IMR-90 (cell line): ENCODE measurements around the gene IFIT1. TPM values are rescaled to one million over a fixed set of nuclear protein-coding genes. Genes with fewer than 3 reads are reported as not detected.

Experiments used
- ATAC-seq: fragments of 200-7000 bp; cut with Tn5 transposase; 2 replicates; pipeline ENCODE4 v1.9.1; 2020; ENCODE audit warnings: low read depth, mild to moderate bottlenecking, moderate library complexity
- BruUV-seq: library from RNA; stranded (reverse); fragments of 400-500 nt; replicated peaks from 2 replicates; lab custom pipeline; 2021; lab: Mats Ljungman, UMichigan
- CTCF ChIA-PET: fragments of 300-600 bp; formaldehyde crosslinking; extraction: SDS; loops from one replicate; lab custom pipeline; 2021; ENCODE audit warnings: antibody characterized with exemption; lab: Yijun Ruan, JAX
- POLR2A ChIA-PET: fragments of 300-600 bp; sonication (Branson Sonifier 250); formaldehyde crosslinking; loops from one replicate; lab custom pipeline; 2022; ENCODE audit warnings: antibody characterized with exemption; ENCODE audit not compliant: unreplicated experiment; lab: Charles Lee
- DNase-seq: peaks from one replicate; pipeline ENCODE4 v3.0.0; 2013
- H2AFZ ChIP-seq: replicated peaks from 2 replicates; pipeline ENCODE3; 2013; ENCODE audit warnings: low read length, mild to moderate bottlenecking; ENCODE audit not compliant: poor library complexity
- H2AK5ac ChIP-seq: 2 replicates; pipeline ENCODE4 v1.6.1; 2013; ENCODE audit warnings: low read depth, low read length, inconsistent platforms
- H2AK9ac ChIP-seq: replicated peaks from 2 replicates; pipeline ENCODE3; 2013; ENCODE audit warnings: mild to moderate bottlenecking, low read depth, low read length, moderate library complexity; ENCODE audit not compliant: poor library complexity
- H2BK120ac ChIP-seq: 2 replicates; pipeline ENCODE4 v1.6.1; 2013; ENCODE audit warnings: low read depth, low read length, inconsistent platforms
- H2BK15ac ChIP-seq: 3 replicates; pipeline ENCODE4 v1.6.1; 2013; ENCODE audit warnings: low read depth, low read length, inconsistent platforms
- H2BK20ac ChIP-seq: 2 replicates; pipeline ENCODE4 v1.6.1; 2013; ENCODE audit warnings: low read depth, mild to moderate bottlenecking, inconsistent platforms, low read length, moderate library complexity
- H2BK5ac ChIP-seq: 2 replicates; pipeline ENCODE4 v1.6.1; 2013; ENCODE audit warnings: mild to moderate bottlenecking, low read depth, low read length, inconsistent platforms; ENCODE audit not compliant: poor library complexity, severe bottlenecking
- H3K14ac ChIP-seq: replicated peaks from 2 replicates; pipeline ENCODE4 v1.6.1; 2013; ENCODE audit warnings: low read depth, low read length, inconsistent platforms
- H3K18ac ChIP-seq: 2 replicates; pipeline ENCODE4 v1.6.1; 2013; ENCODE audit warnings: low read depth, low read length, control low read depth
- H3K23ac ChIP-seq: 2 replicates; pipeline ENCODE4 v1.6.1; 2013; ENCODE audit warnings: low read depth, low read length, inconsistent platforms
- H3K27ac ChIP-seq: 2 replicates; pipeline ENCODE4 v1.5.1; 2013; ENCODE audit warnings: mild to moderate bottlenecking, control low read depth, low read length; ENCODE audit not compliant: insufficient read depth
- H3K27me3 ChIP-seq: 2 replicates; pipeline ENCODE4 v1.6.1; 2013; ENCODE audit warnings: low read length; ENCODE audit not compliant: control insufficient read depth, insufficient read depth
- H3K36me3 ChIP-seq: 2 replicates; pipeline ENCODE4 v1.6.1; 2013; ENCODE audit warnings: low read length, mixed read lengths; ENCODE audit not compliant: control insufficient read depth, insufficient read depth
- H3K4ac ChIP-seq: 2 replicates; pipeline ENCODE4 v1.6.1; 2013; ENCODE audit warnings: low read depth, low read length, inconsistent platforms
- H3K4me1 ChIP-seq: 2 replicates; pipeline ENCODE4 v1.6.1; 2013; ENCODE audit warnings: low read length, mixed read lengths; ENCODE audit not compliant: control insufficient read depth, insufficient read depth
- H3K4me2 ChIP-seq: 2 replicates; pipeline ENCODE4 v1.6.1; 2013; ENCODE audit warnings: low read depth, mild to moderate bottlenecking, control low read depth, low read length, moderate library complexity
- H3K4me3 ChIP-seq: 2 replicates; pipeline ENCODE4 v1.5.1; 2013; ENCODE audit warnings: low read depth, mild to moderate bottlenecking, control low read depth, low read length, moderate library complexity; ENCODE audit not compliant: insufficient read depth
- H3K56ac ChIP-seq: 2 replicates; pipeline ENCODE4 v1.6.1; 2013; ENCODE audit warnings: low read length, inconsistent platforms; ENCODE audit not compliant: insufficient read depth; ENCODE audit errors: extremely low read depth
- H3K79me1 ChIP-seq, 2 experiments: 2 replicates each; pipeline ENCODE4 v1.6.1; 2013; ENCODE audit warnings: low read length in 2 of 2, inconsistent platforms in 1 of 2, low read depth in 1 of 2
- H3K9ac ChIP-seq: 2 replicates; pipeline ENCODE4 v1.6.1; 2013; ENCODE audit warnings: low read depth, low read length, control low read depth
- H3K9me1 ChIP-seq: 2 replicates; pipeline ENCODE4 v1.6.1; 2013; ENCODE audit warnings: low read length, inconsistent platforms; ENCODE audit not compliant: insufficient read depth
- H3K9me3 ChIP-seq: 2 replicates; pipeline ENCODE4 v1.6.1; 2013; ENCODE audit warnings: low read length; ENCODE audit not compliant: control insufficient read depth, insufficient read depth
- H4K20me1 ChIP-seq: 2 replicates; pipeline ENCODE4 v1.6.1; 2013; ENCODE audit warnings: low read length, inconsistent platforms; ENCODE audit not compliant: insufficient read depth
- H4K5ac ChIP-seq: 2 replicates; pipeline ENCODE4 v1.6.1; 2013; ENCODE audit warnings: mild to moderate bottlenecking, low read depth, low read length, control low read depth
- H4K8ac ChIP-seq, 2 experiments: 2 replicates each; pipeline ENCODE4 v1.6.1; 2013; ENCODE audit warnings: low read depth in 2 of 2, low read length in 2 of 2, control low read depth in 1 of 2, inconsistent platforms in 1 of 2
- H4K91ac ChIP-seq: 2 replicates; pipeline ENCODE4 v1.6.1; 2013; ENCODE audit warnings: low read depth, low read length, inconsistent platforms; ENCODE audit not compliant: insufficient read depth
- BHLHE40 ChIP-seq: fragments of 150-350 bp; IDR thresholded peaks from 2 replicates; pipeline ENCODE4 v1.6.1; 2016; ENCODE audit warnings: mild to moderate bottlenecking, low read depth, low read length
- CEBPB ChIP-seq: IDR thresholded peaks from 2 replicates; pipeline ENCODE4 v1.6.1; 2012; ENCODE audit warnings: low read depth, low read length, improper control_type of control experiment
- CHD1 ChIP-seq: IDR thresholded peaks from 2 replicates; pipeline ENCODE4 v1.6.1; 2012; ENCODE audit warnings: low read depth, low read length, improper control_type of control experiment
- FOS ChIP-seq: fragments of 150-350 bp; IDR thresholded peaks from 2 replicates; pipeline ENCODE4 v1.6.1; 2016; ENCODE audit warnings: low read depth, low read length
- MAFK ChIP-seq: IDR thresholded peaks from 2 replicates; pipeline ENCODE4 v1.6.1; 2012; ENCODE audit warnings: low read depth, low read length, improper control_type of control experiment
- MAZ ChIP-seq: IDR thresholded peaks from 2 replicates; pipeline ENCODE4 v1.6.1; 2012; ENCODE audit warnings: low read depth, mild to moderate bottlenecking, low read length, improper control_type of control experiment, moderate library complexity, borderline replicate concordance
- MXI1 ChIP-seq: IDR thresholded peaks from 2 replicates; pipeline ENCODE4 v1.6.1; 2012; ENCODE audit warnings: low read depth, mild to moderate bottlenecking, low read length, moderate library complexity, borderline replicate concordance
- NFE2L2 ChIP-seq: fragments of 150-350 bp; IDR thresholded peaks from 2 replicates; pipeline ENCODE4 v1.6.1; 2016; ENCODE audit warnings: low read depth, mild to moderate bottlenecking, low read length
- POLR2A ChIP-seq: IDR thresholded peaks from 2 replicates; pipeline ENCODE4 v1.6.1; 2012; ENCODE audit warnings: mild to moderate bottlenecking, low read depth, low read length
- RAD21 ChIP-seq: IDR thresholded peaks from 2 replicates; pipeline ENCODE4 v1.6.1; 2012; ENCODE audit warnings: low read length, improper control_type of control experiment
- RCOR1 ChIP-seq: IDR thresholded peaks from 2 replicates; pipeline ENCODE4 v1.6.1; 2012; ENCODE audit warnings: mild to moderate bottlenecking, low read length, improper control_type of control experiment; ENCODE audit not compliant: insufficient replicate concordance
- SMC3 ChIP-seq: fragments of 150-350 bp; IDR thresholded peaks from 2 replicates; pipeline ENCODE4 v1.6.1; 2016; ENCODE audit warnings: low read depth, mild to moderate bottlenecking, antibody characterized with exemption, low read length, moderate library complexity
- WGBS, 2 experiments: methylation state at CpG; one replicate each; pipeline versions ENCODE4 v1.1.5 to v1.1.7; 2013; ENCODE audit warnings: missing lambda C conversion rate in 2 of 2; ENCODE audit not compliant: insufficient read length in 1 of 2; ENCODE audit errors: extremely low coverage in 2 of 2; 5-methylcytosine and 5-hydroxymethylcytosine counted together
- dilution Hi-C: fragments of 300-500 bp; cut with HindIII; formaldehyde crosslinking; loops from one replicate; pipeline ENCODE4 v1.14.3; 2018; ENCODE audit warnings: low sequenced_read_pairs; ENCODE audit not compliant: unreplicated experiment
- in situ Hi-C: fragments of 300-500 bp; cut with MboI; formaldehyde crosslinking; loops from 3 replicates; pipeline ENCODE4 v1.14.3; 2019; ENCODE audit warnings: low sequenced_read_pairs, inconsistent platforms, mixed read lengths
- intact Hi-C: fragments of 100-400 bp; cut with micrococcal nuclease; formaldehyde crosslinking; loops from 2 replicates; pipeline ENCODE4 v1.10.0; 2022
- polyA plus RNA-seq, 3 experiments: library from polyadenylated mRNA; depleted of rRNA; stranded (reverse); fragments of >200 nt; gene quantifications; 2 replicates each; pipeline ENCODE4 v1.2.3, GENCODE V29; 2012; ENCODE audit warnings: low replicate concordance in 1 of 3
- total RNA-seq: library from RNA; depleted of rRNA; stranded (reverse); fragments of >200 nt; gene quantifications from 2 replicates; pipeline ENCODE4 v1.2.3, GENCODE V29; 2012
- TF ChIP-seq, protein P1 (sequence below): fragments of 150-350 bp; IDR thresholded peaks from 2 replicates; pipeline ENCODE4 v1.6.1; 2017; ENCODE audit warnings: mild to moderate bottlenecking, antibody characterized with exemption, low read length, low read depth
- TF ChIP-seq, protein P2 (sequence below): conservative IDR thresholded peaks from 2 replicates; pipeline ENCODE4 v1.5.1; 2012; ENCODE audit warnings: mild to moderate bottlenecking, low read depth, low read length, improper control_type of control experiment
- TF ChIP-seq, protein P3 (sequence below): fragments of 150-350 bp; IDR thresholded peaks from 2 replicates; pipeline ENCODE4 v1.6.1; 2016; ENCODE audit warnings: low read depth, mild to moderate bottlenecking, low read length, moderate library complexity, borderline replicate concordance

IFIT1 gene
- total and polyA plus RNA-seq, 2 of the 4 experiments (the other 2 are of a cell fraction), result 6.1 to 6.8 TPM

DNA sequence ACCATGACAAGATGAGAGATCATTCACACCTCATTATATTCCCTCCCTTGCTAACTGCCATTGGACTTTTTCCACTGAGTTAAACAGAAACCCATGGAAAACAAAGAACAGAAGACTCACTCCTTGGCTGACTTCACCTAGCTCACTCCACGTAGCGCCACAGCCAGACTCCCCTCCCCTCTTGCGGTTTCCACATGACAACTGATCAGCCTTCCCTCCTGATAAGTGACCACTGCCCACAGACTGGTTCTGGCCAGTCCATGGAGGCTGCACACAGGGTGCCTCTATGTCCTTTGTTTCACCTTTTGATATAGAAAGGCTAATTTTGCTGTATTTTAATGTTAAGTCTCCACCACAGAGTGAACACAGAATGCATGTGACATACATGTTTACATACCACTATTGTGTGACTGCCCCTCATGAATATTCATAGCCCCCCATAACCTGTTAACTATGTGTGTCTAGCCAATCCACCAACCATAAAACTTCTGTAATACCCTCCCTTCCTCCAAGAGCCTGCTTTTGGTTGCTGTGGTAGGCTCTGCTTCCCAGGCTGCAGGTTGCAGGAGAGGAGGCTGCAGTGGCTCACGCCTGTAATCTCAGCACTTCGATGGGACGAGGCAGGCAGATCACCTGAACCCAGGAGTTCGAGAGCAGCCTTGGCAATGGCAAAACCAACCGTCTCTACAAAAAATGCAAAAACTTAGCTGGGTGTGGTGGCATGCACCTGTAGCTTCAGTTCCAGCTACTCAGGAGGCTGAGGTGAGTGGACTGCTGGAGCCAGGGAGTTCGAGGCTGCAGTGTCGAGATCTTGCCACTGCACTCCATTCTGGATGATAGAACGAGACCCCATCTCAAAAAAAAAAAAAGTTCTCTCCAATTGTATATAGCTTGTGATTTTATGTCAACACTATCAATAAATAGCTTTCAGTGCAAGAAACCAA is 12.0 kb downstream of the IFIT1 start:
- H2AFZ ChIP-seq, result no peak overlapping the region
- in situ Hi-C loops (no loop called here), dilution Hi-C loops (no loop called here), intact Hi-C loops (no loop called here)
- no peak overlapping the region for H4K91ac ChIP-seq
- H3K23ac ChIP-seq, result no peak overlapping the region
- no peak overlapping the region for H3K4me2 ChIP-seq
- no TSS peak for BruUV-seq
- H4K20me1 ChIP-seq, result no peaks in the 10 kb centered on the region
- H3K9me1 ChIP-seq, result no peaks in the 10 kb centered on the region
- H3K4ac ChIP-seq, result no peak overlapping the region
- H3K56ac ChIP-seq, result no peak overlapping the region
- no peak overlapping the region for H2BK15ac ChIP-seq
- no peak overlapping the region for H4K5ac ChIP-seq
- no peak overlapping the region for H2BK5ac ChIP-seq
- no peak overlapping the region for H3K27ac ChIP-seq
- H3K14ac ChIP-seq, result no peak overlapping the region
- no peak overlapping the region for H3K9ac ChIP-seq
- ChIA-PET CTCF (no interaction called here), POLR2A (no interaction called here)
- no peak overlapping the region for H2BK120ac ChIP-seq
- H3K36me3 ChIP-seq, result peaks cover 4% of the 10 kb centered on the region; the same call in 1 of the 2 replicates
- no peaks in the 10 kb centered on the region for H3K79me1 ChIP-seq
- no peak overlapping the region for H2AK5ac ChIP-seq
- no peak overlapping the region for H3K18ac ChIP-seq
- no peaks in the 10 kb centered on the region for H3K9me3 ChIP-seq
- no peak overlapping the region for H3K4me3 ChIP-seq
- no peak overlapping the region for H4K8ac ChIP-seq
- H2BK20ac ChIP-seq, result no peak overlapping the region
- H2AK9ac ChIP-seq, result no peak overlapping the region
- 91% methylated on average over 4 of the region's 11 CpGs; no CpG with 5 or more reads in 1 of the 2 experiments for WGBS, 2 experiments
- no peak for ATAC-seq
- peak; percentile 12 for DNase-seq
- H3K27me3 ChIP-seq, result no peaks in the 10 kb centered on the region
- H3K4me1 ChIP-seq, result no peaks in the 10 kb centered on the region
- TF ChIP-seq CEBPB, result no peak
- no peak for TF ChIP-seq RAD21
- TF ChIP-seq, protein P1, sequence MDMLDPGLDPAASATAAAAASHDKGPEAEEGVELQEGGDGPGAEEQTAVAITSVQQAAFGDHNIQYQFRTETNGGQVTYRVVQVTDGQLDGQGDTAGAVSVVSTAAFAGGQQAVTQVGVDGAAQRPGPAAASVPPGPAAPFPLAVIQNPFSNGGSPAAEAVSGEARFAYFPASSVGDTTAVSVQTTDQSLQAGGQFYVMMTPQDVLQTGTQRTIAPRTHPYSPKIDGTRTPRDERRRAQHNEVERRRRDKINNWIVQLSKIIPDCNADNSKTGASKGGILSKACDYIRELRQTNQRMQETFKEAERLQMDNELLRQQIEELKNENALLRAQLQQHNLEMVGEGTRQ, result no peak
- no peak for TF ChIP-seq SMC3
- no peak for TF ChIP-seq MXI1
- TF ChIP-seq, protein P2, sequence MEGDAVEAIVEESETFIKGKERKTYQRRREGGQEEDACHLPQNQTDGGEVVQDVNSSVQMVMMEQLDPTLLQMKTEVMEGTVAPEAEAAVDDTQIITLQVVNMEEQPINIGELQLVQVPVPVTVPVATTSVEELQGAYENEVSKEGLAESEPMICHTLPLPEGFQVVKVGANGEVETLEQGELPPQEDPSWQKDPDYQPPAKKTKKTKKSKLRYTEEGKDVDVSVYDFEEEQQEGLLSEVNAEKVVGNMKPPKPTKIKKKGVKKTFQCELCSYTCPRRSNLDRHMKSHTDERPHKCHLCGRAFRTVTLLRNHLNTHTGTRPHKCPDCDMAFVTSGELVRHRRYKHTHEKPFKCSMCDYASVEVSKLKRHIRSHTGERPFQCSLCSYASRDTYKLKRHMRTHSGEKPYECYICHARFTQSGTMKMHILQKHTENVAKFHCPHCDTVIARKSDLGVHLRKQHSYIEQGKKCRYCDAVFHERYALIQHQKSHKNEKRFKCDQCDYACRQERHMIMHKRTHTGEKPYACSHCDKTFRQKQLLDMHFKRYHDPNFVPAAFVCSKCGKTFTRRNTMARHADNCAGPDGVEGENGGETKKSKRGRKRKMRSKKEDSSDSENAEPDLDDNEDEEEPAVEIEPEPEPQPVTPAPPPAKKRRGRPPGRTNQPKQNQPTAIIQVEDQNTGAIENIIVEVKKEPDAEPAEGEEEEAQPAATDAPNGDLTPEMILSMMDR, result no peak
- no peak for TF ChIP-seq FOS
- no peak for TF ChIP-seq MAFK
- TF ChIP-seq, protein P3, sequence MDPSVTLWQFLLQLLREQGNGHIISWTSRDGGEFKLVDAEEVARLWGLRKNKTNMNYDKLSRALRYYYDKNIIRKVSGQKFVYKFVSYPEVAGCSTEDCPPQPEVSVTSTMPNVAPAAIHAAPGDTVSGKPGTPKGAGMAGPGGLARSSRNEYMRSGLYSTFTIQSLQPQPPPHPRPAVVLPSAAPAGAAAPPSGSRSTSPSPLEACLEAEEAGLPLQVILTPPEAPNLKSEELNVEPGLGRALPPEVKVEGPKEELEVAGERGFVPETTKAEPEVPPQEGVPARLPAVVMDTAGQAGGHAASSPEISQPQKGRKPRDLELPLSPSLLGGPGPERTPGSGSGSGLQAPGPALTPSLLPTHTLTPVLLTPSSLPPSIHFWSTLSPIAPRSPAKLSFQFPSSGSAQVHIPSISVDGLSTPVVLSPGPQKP, result no peak
- TF ChIP-seq NFE2L2, result no peak
- no peak for TF ChIP-seq MAZ
- TF ChIP-seq BHLHE40, result no peak
- TF ChIP-seq RCOR1, result no peak
- TF ChIP-seq CHD1, result no peak
- TF ChIP-seq POLR2A, result no peak
